DOHH2 (cell line): ENCODE results near the gene PEX5L.

Experiments used
- H3F3A ChIP-seq: fragments of 200-600 bp; sonication (generic), shearing (Covaris generic); 2 replicates; pipeline ENCODE4 v1.6.0; 2016; ENCODE audit warnings: antibody characterized with exemption, mild to moderate bottlenecking; ENCODE audit not compliant: control insufficient read depth, insufficient read depth
- H3K27ac ChIP-seq: fragments of 200-600 bp; sonication (generic); 2 replicates; pipeline ENCODE4 v1.5.1; 2014; ENCODE audit warnings: low read depth, mild to moderate bottlenecking, low read length, moderate library complexity
- H3K27me3 ChIP-seq: fragments of 200-600 bp; sonication (generic); 2 replicates; pipeline ENCODE4 v1.6.1; 2014; ENCODE audit warnings: mild to moderate bottlenecking, low read length, mixed read lengths; ENCODE audit not compliant: control insufficient read depth
- H3K36me3 ChIP-seq: fragments of 200-600 bp; sonication (generic); 2 replicates; pipeline ENCODE4 v1.6.1; 2014; ENCODE audit warnings: mild to moderate bottlenecking, low read length, moderate library complexity, mixed read lengths; ENCODE audit not compliant: control insufficient read depth
- H3K4me1 ChIP-seq: fragments of 200-600 bp; sonication (generic); 2 replicates; pipeline ENCODE4 v1.6.1; 2014; ENCODE audit warnings: mild to moderate bottlenecking, low read length, mixed read lengths; ENCODE audit not compliant: control insufficient read depth
- H3K4me2 ChIP-seq: fragments of 200-600 bp; sonication (generic); 2 replicates; pipeline ENCODE4 v1.6.0; 2014; ENCODE audit warnings: mild to moderate bottlenecking, low read length, moderate library complexity
- H3K4me3 ChIP-seq: fragments of 200-600 bp; sonication (generic); 2 replicates; pipeline ENCODE4 v1.5.1; 2014; ENCODE audit warnings: mild to moderate bottlenecking, low read length, mixed read lengths
- H3K79me2 ChIP-seq: fragments of 200-600 bp; sonication (generic); 2 replicates; pipeline ENCODE4 v1.6.1; 2014; ENCODE audit warnings: mild to moderate bottlenecking, low read length, mixed read lengths; ENCODE audit not compliant: control insufficient read depth
- H3K9me2 ChIP-seq: fragments of 200-600 bp; sonication (generic); replicated peaks from 2 replicates; pipeline ENCODE4 v1.6.1; 2014; ENCODE audit warnings: mild to moderate bottlenecking, low read length, mixed read lengths; ENCODE audit not compliant: control insufficient read depth
- H3K9me3 ChIP-seq: fragments of 200-600 bp; sonication (generic); 2 replicates; pipeline ENCODE4 v1.6.1; 2014; ENCODE audit warnings: antibody characterized with exemption, low read length, mixed read lengths; ENCODE audit not compliant: control insufficient read depth, insufficient read depth
- H4K20me1 ChIP-seq: fragments of 200-600 bp; sonication (generic); 2 replicates; pipeline ENCODE4 v1.6.0; 2014; ENCODE audit warnings: low read depth, mild to moderate bottlenecking, antibody characterized with exemption, low read length, moderate library complexity; ENCODE audit not compliant: control insufficient read depth, insufficient read depth
- CTCF ChIP-seq: fragments of 200-600 bp; sonication (generic); IDR thresholded peaks from one replicate; pipeline ENCODE4 v1.5.1; 2014; ENCODE audit warnings: antibody characterized with exemption, mild to moderate bottlenecking, low read depth, low read length; ENCODE audit not compliant: poor library complexity, severe bottlenecking
- EZH2phosphoT487 ChIP-seq: fragments of 200-600 bp; sonication (generic); IDR thresholded peaks from 2 replicates; pipeline ENCODE4 v1.6.1; 2017; ENCODE audit warnings: borderline replicate concordance, mild to moderate bottlenecking, antibody characterized with exemption, low read length, moderate library complexity, mixed read lengths

The PEX5L gene

GRCh38 chr3:179896507-179896906 lies 140.2 kb downstream of the PEX5L start:
- Histone ChIP-seq H3K4me2 (no peak overlapping the region), H3K27ac (no peak overlapping the region), H3K79me2 (no peaks in the 10 kb centered on the region), H3K9me2 (no peaks in the 10 kb centered on the region; the same call in 1 of the 2 replicates), H3K4me3 (no peak overlapping the region), H3K36me3 (no peaks in the 10 kb centered on the region), H3F3A (no peaks in the 10 kb centered on the region), H3K27me3 (peaks cover 6% of the 10 kb centered on the region; the same call in 1 of the 2 replicates), H3K9me3 (no peaks in the 10 kb centered on the region), H4K20me1 (no peaks in the 10 kb centered on the region), H3K4me1 (peaks cover 2% of the 10 kb centered on the region; the same call in 1 of the 2 replicates)
- TF ChIP-seq EZH2phosphoT487 = no peak

- Histone ChIP-seq H3K4me3 (no peak overlapping the region), H3F3A (no peaks in the 10 kb centered on the region), H3K27ac (no peak overlapping the region), H3K9me3 (no peaks in the 10 kb centered on the region), H3K4me2 (no peak overlapping the region), H3K4me1 (peaks cover 7% of the 10 kb centered on the region; the same call in 1 of the 2 replicates), H3K27me3 (peaks cover 4% of the 10 kb centered on the region; the same call in 1 of the 2 replicates), H3K9me2 (no peaks in the 10 kb centered on the region; the same call in 1 of the 2 replicates), H3K36me3 (no peaks in the 10 kb centered on the region), H4K20me1 (no peaks in the 10 kb centered on the region), H3K79me2 (no peaks in the 10 kb centered on the region)
- TF ChIP-seq EZH2phosphoT487 (no peak), CTCF (no peak)
These were observed 141.4 kb downstream of the PEX5L start for GRCh38 chr3:179895330-179895729.

- TF ChIP-seq CTCF (no peak), EZH2phosphoT487 (no peak)
- no peaks in the 10 kb centered on the region for H3F3A ChIP-seq
- H3K36me3 ChIP-seq = no peaks in the 10 kb centered on the region
- no peak overlapping the region for H3K27ac ChIP-seq
- no peaks in the 10 kb centered on the region for H3K79me2 ChIP-seq
- no peak overlapping the region for H3K4me3 ChIP-seq
- H3K4me1 ChIP-seq = peaks cover 7% of the 10 kb centered on the region; the same call in 1 of the 2 replicates
- H3K4me2 ChIP-seq = no peak overlapping the region
- no peaks in the 10 kb centered on the region for H3K9me3 ChIP-seq
- no peaks in the 10 kb centered on the region for H4K20me1 ChIP-seq
- H3K27me3 ChIP-seq = no peaks in the 10 kb centered on the region
- no peaks in the 10 kb centered on the region; the same call in 1 of the 2 replicates for H3K9me2 ChIP-seq
These were observed 149.3 kb downstream of the PEX5L start for GRCh38 chr3:179887295-179887943.

- Histone ChIP-seq H4K20me1 (no peaks in the 10 kb centered on the region), H3K4me2 (no peak overlapping the region), H3K79me2 (no peaks in the 10 kb centered on the region), H3K4me1 (no peaks in the 10 kb centered on the region), H3K9me2 (no peaks in the 10 kb centered on the region), H3K4me3 (no peak overlapping the region), H3K27me3 (peaks cover 8% of the 10 kb centered on the region; the same call in 1 of the 2 replicates), H3K36me3 (no peaks in the 10 kb centered on the region), H3K9me3 (no peaks in the 10 kb centered on the region), H3K27ac (no peak overlapping the region), H3F3A (no peaks in the 10 kb centered on the region)
- TF ChIP-seq EZH2phosphoT487 (no peak), CTCF (no peak)
These were observed 150.8 kb downstream of the PEX5L start for GRCh38 chr3:179885950-179886349.
